ENCODE results near the gene MRM1.

Gene MRM1

DNA sequence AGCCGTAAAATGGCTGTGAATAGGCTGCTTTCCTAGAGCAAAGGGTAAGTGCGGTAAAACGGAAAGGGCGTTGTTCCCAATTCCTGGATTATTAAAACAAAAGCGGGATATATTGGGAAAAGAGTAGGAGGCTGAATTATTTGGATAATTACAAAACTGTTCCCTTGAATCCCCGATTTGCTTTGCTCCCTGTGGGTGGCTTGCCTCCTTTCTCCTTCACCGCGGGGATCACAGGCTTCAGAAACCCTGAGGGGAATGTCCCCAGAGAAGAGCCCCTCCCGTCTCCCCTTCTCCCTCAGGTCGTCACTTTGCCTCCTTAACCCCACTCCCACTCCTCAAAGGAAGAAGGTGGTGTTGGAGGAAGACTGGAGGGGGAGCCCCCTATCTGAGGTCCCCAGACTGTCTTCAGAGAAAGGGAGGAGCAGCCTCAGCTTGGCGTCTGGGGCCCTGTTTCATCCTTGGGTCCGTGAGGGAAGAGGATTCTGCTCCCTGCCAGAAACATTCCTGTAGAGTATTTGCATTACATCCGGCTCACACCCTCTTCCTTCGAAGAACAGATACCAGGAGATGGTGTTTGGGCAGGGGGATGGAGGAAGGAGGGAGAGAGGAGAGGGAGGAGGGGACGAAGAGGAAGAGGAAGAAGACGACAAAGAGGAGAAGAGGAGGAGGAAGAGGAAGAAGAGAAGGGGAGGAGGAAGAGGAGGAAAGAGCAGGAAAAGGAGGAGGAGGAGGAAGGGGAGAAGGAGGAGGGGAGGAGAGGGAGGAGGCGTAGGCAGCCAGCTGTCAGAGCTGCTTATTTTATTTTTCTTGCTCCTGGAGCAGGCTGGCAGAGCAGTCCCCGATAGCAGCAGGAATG is 31.8 kb downstream of the MRM1 start:
- no peak for DNase-seq

DNA sequence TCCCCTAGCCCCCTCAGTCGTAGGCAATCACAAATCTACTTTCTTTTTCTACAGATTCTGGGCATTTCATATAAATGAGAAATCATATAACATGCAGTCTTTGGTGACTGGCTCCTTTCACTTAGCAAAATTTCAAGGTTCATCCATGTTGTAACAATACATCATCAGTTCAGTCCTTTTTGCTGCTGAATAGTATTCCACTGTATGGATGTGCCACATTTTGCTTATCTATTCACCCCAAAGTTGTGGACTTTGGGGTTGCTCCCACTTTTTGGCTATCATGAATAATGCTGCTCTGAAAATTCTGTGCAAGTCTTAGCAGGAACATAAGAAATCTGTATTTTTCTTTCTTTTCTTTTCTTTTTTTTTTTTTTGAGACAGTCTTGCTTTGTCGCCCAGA is 39.0 kb downstream of the MRM1 start:
- no peak for DNase-seq

DNA sequence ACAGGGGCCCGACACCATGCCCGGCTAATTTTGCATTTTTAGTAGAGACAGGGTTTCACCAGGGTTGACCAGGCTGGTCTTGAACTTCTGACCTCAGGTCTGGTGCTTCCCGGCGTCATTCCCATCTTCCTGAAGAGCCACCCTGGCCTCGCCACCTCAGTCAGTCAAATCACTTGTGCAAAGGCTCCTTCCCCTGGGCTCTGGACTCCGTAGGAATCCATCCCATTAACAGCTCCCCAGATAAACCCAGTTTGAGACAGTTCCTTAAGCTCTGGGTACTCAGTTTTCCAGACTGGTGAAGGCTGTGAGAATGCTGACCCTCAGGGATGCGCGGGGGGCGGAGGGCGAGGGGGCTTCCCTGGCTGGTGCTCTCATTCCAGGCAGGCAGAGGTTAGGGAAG is 39.5 kb downstream of the MRM1 start:
- no peak for DNase-seq

DNA sequence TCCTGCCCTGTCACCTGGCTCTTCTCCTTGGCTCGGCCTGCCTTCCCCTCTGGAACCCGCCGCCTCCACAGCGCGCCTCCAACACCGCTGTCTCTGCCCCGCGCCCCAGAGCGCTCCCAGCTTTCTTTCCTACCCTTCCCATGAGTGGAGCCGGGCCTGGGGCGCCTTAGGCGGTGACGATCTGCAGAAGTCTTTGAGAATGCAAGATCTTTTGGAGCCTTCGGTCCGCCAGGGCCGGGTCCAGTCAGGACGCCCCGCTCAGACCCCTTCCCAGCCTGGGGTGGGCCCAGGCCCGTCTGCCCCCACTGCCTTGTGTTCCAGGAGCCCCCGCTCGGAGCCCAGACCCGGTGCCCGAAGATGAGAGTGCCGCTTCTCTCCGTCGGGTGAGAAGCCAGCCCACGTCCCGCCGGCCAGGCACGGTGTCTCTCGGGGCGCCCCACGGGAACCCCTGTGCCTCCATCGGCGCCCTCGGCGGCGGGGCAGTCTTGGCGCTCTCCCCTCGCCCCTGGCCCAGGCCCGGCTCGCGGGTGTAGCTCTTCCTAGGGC is 40.0 kb downstream of the MRM1 start:
- DNase-seq, result no peak

DNA sequence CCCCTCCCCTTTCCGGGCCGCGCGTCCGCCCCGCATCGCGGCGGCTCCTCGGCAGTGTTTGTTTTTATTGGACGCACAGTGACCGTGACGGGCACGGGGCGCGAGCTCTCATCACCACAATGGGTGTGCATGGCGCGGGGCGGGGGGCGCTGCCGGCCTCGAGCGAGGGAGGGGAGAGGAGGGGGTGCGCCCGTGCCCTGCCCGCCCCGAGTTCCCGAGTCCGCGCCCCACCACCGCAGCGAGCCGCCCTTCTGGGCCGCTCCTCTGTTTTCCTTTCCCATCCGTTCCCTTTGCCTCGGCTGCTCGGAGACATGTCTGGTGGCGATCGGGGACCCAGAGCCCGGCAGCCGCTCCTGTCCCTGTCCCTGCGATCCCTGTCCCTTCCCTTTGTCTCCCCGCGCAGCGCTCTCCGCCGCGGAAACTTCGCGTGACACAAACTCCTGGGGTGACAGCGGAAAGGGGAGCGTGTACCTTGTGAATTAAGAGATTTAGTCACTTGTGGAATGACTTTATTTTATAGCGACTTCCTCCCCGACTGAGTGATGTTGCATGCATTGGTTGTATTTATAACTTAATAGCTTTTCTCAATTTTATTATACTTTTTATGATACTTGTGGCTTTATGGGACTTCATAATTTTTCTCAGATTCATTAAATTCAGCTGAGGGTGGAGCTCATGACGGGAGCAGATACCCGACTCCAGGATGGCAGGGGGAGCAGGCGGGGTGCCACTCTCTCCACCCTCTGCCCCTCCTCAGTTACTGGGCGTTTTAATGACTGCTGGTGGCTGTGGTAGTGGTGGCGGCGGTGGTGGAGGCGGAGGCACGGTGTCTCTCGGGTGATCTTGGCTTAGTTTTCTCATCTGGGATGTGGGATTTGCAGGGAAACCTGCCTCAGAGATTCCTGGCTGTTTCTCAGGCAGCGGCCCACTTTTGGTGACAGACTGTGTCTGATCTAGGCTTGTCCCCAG is 40.8 kb downstream of the MRM1 start:
- DNase-seq, result no peak

DNA sequence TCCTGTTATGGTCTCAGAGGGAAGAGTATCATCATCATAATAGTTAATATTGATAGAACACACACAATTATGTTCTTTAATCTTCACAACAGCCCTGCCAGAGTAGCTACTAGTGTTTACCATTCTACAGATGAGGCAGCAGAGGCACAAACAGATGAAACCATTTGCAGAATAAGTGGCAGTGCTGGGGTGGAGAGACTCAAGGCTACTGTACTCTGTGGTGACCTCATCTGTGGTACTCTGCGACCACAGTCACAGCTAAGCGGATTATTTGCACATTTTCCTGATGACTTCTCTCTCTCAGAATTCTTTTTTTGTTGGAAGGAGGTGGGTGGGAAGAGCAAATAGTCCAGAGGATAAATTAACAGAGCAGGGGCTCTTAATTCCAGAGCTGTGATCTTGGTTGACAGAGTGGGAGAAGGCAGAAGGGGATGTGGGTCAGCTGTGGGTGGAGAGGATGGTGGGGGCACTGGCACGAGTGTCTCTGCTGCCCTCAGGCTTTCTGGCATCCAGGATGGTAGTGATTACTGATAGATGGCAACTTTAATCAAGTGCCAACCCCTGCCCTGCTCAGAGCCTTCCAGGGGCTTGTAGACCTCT is 41.8 kb downstream of the MRM1 start:
- no peak for DNase-seq

DNA sequence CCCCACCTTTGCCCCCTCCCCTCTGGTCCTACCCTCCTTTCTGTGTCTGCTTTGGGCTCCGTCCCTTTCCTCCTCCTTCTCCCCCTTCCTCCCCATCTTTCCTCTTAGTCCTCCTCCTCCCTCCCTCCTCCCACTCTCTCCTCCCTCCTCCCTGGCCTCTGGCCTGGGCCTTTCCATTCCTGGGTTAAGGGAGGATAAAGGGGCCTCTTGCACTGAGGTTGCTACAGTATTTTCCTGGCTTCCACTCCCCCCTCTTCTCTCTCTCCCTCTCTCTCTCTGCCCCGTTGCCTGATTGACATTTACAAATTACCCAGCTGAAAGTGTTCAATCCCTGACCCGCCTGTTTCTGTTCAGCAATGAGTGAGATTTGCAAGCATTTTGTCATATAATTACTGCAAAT is 44.0 kb downstream of the MRM1 start:
- DNase-seq, result no peak

DNA sequence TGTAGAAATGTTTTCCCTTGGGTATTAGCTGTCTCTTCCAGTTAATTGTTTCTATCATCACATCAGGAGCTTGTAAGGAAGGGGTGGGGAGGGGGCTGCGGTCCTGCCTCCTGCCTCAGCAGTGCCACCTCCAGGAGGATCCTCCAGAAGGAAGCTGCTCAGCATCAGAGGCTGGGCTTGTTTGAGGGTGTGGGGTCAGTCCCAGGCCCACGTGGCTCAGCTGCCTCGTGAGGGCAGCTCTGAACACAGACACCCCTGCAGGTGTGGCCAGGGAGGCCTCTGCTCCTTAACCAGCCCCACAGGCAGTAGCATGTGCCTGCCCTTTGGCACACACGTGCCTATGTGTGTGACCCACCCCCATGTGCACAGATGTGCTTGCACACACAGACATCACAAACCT is 46.3 kb downstream of the MRM1 start:
- DNase-seq, result no peak

DNA sequence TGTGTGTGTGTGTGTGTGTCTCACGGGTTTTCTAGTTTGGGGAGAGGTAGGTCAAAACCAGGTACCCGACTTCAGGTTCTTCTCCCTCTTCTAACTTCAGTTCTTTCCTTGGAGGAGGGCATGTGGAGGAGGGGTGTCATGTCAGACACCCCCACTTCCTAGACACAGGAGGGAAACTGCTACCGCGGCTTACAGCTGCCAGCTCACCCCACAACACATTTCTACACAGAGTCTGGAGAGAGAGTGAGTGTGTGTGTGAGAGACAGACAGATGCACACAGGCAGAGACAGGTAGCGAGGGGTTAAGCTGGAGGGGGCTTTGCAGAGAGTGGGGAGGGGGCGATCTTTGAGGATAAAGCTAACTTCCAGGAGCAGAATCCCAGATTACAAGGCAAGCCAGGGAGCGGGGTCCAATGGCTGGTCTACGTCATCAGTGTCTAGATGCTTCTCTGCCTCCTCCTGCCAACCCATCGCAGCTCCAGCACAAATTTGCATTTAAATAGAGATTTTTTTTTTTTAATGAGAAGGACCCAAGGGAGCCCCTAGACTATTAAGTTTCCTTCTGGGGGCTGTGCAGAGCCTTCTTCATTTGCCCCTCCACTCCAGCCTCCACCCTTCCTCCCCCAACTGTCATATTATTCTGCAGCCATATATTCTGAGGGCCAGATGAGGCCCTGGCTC is 48.9 kb downstream of the MRM1 start:
- DNase-seq, result no peak

DNA sequence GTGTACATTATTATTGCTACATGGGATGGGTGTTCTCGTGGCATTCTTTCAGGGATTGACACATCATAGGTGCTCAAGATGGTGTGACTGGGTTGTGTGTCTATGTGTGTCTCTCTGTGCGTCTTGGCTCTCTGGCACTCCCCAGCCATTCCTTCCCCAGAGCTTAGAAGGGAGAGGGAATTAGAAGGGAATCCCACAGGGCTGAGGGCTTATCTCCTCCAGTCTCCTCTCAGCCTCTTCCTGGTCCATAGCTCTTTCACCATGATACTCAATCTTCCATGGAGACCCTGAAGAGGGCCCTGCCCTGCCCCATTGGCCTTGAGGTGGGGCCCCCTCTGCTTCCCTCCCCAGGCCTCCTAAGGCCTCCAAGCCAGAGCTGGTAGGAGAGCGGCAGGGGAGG is 52.0 kb downstream of the MRM1 start:
- DNase-seq, result no peak

DNA sequence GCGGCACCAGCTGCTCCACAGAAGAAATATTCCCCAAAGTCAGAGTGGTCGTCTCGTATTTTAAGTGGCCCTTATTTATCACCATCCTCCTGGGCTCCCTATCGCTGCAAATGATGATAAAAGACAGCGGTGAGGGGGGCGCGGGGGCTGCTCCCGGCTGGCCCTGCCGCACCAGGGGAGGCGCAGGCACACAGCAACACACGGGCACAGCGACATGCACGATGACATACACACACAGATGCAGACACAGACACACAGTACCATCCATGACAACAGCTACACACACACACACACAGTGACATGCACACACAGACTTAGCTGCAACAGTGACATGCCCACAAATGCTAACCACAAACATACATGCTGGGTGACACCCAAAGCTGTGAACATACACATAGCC is 52.5 kb downstream of the MRM1 start:
- DNase-seq, result no peak

DNA sequence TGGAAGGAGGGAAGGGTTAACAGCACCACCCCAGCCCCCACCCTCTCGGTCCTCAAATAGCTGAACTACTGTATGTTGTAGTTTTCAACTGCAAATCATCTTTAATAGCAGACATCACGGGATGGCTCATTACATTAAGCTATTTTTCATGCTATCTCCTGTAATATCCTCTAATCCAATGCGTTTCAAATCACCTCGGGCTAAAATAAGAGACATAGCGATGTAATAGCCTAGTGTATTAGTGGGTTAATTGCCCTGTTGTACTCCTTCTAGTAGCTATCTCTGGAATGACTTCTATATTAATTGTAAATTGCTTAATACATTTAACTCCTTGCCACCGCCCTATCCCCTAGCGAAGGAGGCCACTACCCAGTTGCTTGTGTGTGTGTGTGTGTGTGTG is 54.3 kb downstream of the MRM1 start:
- DNase-seq, result no peak

DNA sequence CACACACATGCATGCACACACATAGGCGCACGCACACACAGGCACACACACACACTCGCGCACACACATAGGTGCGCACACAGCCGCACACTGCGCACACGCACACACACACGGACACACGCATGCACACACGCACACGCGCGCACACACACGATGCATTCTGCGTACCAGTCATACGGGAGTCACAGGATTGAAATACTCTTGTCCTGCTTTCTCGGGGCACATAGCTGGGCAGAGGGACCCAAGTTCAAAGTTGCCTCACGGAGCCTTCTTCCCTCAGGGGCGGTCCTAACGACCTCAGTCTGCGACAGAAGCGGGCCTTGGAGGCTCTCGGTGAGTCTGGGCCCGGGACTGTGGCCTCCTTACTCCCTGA is 56.0 kb downstream of the MRM1 start:
- no peak for DNase-seq

DNA sequence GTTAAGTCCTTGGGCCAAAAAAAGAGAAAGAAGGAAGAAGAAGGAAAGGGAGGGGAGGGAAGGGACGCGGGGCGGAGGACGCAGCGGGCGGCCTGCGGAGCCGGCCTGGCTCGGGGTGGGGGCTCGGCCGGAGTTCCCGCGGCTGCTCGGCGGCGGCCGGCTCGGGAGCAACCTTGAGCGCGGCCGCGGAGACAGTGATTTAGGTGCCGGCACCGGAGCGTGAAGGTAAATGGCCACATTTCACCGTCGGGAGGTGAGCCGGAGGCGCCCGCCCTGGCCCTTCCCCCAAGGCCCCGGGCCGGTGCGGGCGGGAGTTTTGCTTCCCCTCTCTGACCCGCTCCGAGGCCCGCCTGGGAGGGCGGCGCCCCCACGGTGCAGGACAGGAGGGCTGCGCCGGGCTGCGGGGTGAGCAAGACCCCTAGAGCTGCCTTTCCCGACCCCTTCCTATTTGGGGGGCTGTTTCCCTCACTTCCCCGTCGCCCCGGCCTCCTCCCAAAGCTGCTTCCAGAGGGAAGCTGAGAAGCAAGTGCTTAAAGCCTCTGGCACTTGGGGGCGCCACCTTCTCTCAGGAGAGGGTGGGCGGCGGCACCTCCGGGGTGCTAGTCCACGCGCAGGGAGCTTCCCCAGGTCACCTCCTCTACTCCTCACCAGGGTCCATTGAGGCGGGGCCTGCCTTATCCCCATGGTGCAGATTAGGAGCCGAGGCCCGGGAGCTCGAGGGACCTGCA is 56.5 kb downstream of the MRM1 start:
- no peak for DNase-seq
